HPDE6-E6E7 (cell line): ENCODE results near the gene DGKE.

Experiments
- DNase-seq: peaks from one replicate; pipeline ENCODE4 v3.0.0; 2011; ENCODE audit warnings: missing footprints; ENCODE audit errors: extremely low spot score

The DGKE gene

DNA sequence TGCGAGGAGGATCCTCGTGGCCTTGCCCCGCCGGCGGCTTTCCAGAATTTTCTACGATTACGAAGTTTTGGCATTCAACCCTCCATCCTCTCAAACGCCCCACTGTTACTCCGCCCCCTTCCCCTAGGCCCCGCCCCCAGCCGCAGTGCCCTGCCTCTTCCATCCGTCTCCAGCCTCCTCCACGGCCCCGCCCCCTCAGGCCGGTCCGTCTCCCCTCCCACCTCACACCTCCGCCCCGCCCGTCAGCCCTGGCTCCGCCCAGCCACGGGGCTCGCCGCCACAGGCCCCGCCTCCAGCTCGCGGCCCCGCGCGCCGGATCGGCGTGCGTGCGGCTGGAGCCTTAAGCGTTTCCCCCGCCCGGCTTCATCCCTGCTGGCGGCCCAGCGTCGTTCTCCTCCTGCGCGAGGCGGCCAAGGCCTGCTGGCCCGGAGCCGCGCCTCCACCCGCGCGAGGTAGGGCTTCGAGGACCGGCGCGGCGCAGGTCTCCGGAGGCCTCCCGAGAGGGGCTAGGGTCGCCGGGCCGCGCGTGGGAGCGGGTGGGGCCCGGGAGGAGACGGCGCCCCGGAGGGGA lies at the start of gene DGKE, which contains the start of gene C17orf67:
TSS of gene DGKE (plus strand) at position 343 of the 571 bp plus-strand sequence. CDS start 645 bp downstream, outside the sequence.
TSS of gene C17orf67 (minus strand) at position 112 of the 571 bp plus-strand sequence. CDS start 18,110 bp downstream, outside the sequence.
- peak; percentile 92 for DNase-seq

DNA sequence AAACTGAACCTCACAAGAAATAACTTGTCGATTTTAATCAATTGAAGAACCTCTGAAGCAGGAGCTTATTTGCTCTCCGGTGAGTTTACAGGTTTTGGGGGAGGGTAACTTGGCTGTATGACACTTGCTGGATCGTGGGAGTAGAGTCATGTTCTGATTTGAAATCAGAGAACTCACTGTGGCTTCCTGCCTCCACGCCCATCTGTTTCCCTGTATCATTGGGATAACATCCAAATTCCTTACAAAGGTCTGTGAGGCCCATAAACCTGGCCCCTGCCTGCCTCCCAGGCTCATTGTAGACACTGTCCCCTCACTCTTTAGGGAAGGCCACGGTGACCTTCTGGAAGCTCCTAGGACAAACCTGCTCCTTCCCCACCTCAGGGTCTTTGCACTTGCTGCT lies 48.5 kb upstream of the DGKE start:
- no peak for DNase-seq

DNA sequence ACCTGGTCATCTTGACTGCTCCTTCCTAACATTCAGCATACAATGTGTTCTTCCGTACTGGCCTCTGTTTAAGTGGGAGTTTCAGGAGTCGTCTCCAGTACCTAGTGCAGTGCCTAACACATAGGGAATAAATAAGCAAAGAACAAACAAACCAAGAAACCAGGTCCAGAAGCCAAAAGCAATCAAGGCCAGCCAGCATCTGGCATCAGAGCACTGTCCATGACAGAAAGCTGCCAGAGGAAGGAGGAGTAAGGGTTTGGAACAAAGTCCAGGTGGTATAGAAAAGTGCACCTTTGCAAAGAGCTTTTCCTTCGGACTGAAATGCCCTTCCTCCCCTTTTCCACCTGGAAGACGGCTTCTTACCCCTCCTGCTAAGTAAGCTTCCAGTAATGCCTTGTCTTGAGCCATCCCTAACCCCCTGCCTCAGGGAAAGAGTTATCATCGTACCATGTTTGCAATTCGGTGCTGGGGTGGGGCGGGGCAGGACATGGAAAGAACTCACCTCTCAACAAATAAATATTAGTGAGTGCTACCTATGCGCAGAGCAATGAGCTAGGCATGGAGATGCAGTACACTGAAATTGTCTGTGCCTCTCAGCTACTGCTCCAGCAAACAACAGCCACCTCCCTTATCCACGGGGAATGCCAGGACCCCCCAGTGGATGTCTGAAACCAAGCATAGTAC lies 47.8 kb upstream of the DGKE start:
- DNase-seq: no peak

DNA sequence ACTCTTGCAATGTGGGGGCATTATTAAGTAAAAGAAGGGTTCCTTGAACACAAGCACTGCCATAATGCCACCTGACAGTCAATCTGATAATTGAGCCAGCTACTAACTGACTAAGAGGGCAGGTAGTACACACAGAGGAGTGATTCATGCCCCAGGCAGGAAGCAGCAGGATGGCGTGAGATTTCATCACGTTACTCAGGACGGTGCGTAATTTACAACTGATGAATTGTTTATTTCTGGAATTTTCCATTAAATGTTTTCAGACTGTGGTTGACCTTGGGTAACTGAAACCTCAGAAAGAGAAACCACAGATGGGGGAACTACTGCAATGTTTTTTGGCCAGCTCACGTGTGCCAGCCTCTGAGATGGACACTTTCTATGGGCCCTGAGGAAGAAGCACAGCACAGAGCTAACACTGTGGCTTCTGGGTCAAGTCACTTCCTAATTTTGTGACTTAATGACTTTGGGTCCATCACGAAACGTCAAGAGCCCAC lies 46.9 kb upstream of the DGKE start:
- DNase-seq: peak; percentile 89

DNA sequence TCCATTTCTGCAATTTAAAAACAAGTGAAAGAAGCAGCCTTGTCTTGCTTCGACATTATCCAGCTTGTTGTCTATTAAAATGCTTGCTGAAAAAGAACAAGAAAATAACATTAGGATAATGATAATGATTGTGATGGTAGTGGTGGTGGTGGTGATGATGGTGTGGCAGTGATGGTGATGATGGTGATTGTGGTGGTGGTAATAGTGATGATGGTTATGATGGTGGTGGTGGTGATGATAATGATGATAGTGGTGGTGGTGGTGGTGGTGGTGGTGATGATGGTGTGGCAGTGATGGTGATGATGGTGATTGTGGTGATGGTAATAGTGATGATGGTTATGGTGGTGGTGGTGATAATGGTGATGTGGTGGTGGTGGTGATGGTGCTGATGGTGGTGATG lies 41.7 kb upstream of the DGKE start:
- no peak for DNase-seq

DNA sequence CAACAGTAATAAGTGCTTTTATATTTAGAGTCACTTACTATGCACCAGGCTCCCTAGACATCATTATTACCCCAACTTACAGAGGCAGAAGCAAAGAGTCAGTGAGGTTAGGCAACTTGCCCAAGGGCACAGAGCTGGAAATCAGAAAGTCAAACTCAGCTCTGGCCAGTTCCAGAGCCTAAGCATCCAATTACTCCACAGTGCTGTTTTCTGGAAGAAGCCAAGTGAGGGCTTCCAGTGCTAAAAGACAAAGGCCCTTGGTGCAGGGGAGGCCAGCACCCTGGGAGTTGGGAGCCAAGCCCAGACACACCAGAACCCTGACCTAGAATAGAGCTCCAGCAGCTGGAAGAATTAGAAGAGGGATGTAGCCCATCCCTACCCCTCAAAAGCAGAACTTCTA lies 40.4 kb upstream of the DGKE start:
- no peak for DNase-seq

DNA sequence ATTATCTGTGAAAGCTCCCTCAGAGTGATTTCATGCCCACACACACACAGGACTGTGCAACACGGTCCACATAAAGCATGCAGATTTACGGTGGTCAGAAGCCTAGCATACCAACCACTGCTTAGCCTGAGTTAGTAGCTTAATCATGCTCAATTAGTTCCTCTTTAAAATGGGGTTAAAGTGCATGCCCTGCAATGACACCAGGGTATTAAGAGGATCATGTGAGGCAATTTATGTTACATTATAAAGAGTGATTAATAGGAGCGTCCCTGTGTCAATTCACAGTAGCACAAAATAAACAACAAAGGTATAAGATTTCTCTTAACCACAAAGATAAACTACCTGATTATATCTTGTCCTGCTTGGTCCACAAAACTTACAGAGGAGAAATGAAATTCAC lies 40.0 kb upstream of the DGKE start:
- DNase-seq: no peak

DNA sequence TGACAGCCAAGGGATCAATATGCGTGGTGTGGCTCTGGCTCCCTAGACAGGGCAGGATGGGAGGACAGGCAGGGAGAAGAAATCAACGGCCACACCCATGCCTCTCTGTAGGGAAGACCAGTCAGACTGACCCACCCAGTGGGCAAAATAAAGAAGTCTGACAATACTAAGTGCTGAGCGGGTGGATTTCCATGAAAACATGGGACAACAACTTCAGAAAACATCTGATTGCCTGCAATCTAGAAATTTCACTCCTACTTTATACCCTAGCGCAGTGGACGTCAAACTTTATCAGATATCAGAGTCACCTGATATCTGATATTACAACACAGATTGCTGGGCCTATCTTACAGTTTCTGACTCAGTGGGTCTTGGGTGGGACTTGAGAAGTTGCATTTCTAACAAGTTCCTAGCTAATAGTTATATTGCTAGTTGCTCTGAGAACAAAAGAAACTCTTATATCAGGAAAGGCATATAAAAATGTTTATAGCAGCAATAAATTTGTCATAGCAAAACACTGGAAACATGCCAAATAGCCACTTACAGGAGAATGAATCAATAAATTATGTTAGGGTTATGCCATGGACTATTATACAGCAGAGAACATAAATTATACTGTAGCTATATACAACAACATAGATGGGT lies 38.6 kb upstream of the DGKE start:
- no peak for DNase-seq

DNA sequence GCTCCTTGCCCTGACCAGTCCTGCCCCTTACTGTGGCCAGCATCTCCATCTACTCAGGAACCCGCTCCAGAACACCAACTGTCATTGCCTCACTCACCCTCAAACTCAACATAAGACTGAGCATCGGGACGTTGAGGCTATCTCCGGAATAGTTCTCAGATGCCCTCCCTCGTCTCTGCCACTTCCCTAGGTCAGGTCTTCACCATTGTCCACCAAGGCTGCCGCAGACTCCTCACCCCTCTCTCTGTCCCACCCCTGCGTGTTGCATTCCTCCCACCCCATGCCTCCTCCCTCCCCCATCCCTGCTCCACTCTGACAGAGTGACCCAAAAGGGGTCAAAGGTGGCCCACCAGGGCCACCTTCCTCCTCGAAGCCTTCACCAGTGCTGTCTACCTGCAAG lies 37.4 kb upstream of the DGKE start:
- DNase-seq: no peak

DNA sequence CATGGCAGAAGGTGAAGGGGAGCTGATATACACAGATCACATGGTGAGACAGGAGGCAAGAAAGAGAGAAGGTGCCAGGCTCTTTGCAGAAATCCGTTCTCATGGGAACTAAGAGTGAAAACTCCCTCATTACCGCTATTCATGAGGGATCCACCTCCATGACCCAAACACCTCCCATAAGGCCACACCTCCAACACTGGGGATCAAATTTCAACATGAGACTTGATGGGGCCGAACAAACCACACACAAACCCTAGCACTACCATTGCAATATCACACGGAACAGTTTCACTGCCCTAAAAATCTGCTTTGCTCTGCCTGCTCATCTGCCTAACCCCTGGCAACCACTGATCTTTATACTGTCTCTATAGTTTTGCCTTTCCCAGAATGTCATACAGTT lies 35.0 kb upstream of the DGKE start:
- no peak for DNase-seq

DNA sequence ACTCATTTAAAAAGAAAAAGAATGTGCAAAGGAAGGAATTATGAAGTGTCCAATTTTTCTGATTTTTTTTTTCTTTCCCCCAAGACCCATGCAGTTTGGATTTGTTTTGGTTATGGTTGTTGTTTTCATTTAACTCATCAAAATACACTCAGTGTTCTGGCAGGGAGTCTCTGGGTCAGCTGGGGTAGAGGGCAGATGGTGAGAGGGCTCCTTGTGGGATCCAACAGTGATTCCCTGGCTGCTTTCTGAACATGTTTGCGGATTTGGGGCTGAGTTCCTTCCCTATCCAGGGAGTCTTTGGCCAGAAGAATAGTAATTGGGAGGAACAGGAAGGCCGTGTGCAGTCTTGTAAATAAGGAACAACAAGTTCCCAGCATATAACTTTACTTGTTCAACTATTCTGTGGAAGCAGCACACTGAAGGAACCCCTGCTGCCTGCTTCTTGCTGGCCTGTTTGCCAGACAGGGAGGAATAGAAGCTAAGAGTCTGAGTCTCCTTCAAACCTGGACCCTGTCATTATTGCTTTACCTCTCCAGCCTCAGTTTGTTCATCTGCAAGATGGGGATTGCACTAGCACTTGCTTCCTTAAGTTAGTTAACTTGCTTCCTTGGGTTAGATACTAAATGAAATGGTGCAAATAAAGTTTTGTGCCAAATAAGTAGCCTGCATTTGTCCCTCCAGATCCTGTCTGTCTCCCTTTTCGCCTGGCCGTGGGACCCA lies 32.3 kb upstream of the DGKE start:
- no peak for DNase-seq

DNA sequence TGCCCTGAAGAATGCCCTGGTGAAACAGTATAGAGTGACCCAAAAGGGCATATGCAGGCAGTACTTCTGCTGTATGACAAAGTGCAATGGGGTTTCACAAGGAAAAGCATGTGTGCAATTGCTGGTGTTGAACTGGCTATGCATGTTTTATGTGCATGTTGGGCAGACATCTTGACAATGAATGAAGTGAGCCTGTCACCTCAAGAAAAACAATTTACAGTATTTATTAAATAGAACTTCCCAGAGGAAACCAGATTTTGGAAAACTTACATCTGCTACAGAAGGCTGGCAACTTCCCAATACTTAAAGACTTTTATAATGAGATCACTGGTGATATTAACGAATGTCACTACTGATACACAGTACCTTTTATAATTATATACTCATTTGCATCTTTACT lies 30.9 kb upstream of the DGKE start:
- DNase-seq: no peak

DNA sequence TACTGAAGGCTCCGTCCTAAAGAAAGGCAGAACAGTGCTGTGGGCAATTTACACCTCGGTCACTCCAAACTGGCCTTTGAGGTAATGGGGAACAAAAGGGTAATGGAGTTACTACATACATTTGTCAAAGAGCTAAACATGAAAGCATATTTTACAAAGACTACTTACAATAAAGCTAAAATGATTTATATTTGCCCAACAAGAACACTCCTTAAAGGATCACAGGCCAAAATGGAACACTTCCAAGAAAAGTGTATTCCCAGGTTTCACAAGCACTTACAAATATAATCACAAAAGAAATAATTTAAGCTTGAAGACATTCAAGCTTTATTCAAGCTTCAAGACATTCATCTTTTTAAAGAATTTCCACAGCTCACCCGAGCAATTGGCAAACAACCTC lies 29.5 kb upstream of the DGKE start:
- no peak for DNase-seq

DNA sequence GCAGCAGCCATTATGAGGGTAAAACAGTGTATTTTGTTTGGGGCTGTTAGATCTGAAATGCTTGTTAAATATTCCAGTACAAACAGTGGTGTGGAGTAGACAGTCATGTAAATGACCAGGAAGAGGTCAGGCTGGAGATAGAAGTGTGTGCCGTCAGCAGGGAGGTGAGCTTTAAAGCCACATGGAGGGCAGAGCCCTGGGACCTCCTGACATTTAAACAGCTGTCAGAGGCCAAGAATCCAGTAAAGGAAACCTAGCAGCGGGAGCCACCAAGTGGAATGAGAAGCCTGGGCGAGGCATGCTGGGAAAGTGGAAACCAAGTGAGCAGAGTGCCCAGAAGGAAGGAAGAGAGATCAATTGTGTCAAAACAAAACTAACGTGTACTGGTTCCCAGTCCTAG lies 27.0 kb upstream of the DGKE start:
- DNase-seq: no peak

DNA sequence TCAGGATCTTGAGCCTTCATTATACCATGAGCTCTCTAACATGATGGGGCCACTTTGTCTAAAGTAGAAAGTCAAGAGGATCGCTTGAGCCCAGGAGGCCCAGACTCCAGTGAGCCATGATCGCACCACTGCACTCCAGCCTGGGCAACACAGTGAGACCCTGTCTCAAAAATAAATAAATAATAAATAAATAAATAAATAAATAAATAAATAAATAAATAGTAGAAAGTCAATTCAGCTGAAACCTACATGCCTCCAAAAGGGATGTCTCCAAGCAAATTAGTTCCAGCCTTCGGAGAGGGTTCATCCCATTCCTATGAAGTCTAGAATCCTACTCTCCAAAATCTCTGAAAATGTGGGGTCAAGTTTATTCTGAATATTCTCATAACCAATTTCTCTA lies 26.2 kb upstream of the DGKE start:
- DNase-seq: no peak

DNA sequence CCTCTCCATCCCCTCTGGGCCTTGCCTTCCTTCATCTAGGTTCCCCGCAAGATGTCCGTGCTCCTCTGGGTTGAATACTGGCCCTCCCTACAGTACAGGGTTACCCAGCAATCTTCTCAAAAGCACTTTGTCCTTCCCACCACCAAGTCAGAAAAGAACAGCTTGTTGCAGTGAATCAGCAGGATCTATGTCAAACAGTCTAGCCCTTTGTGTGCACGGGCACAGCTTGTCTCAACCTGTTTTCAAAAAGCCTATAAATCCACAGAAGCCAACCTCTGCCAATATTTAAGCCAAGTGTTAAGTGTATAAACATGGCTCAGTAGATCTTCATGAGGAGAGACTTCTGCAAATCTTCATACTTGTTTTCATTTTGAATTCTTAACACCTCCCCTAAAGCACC lies 25.4 kb upstream of the DGKE start:
- DNase-seq: peak; percentile 93

DNA sequence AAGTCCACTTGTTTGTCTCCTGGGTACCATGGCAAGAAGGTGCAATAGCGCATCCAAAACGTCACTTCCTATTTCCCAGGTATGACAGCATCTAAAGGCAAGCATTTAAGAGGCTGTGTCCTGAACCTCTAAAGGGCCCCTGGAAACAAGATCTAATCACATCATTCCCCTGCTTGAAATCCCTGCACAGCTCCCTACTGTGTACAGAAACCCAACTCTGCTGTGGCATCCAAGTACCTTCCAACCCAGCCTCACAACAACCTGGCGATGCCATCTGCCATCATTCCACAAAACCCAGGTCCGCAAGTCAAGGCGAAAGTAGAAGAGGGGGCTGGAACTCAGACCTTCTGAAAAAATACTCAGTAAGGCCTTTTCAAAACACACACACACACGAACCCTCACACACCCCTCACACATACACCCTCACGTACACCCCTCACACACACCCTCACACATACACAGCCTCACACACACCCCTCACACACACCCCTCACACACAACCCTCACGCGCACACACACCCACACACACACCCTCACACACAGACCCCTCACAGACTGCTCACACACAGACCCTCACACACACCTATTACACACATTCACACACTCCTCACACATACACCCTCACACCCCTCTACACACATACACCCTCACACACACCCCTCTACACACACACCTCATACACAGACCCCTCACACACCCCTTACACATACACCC lies 24.7 kb upstream of the DGKE start:
- DNase-seq: no peak

DNA sequence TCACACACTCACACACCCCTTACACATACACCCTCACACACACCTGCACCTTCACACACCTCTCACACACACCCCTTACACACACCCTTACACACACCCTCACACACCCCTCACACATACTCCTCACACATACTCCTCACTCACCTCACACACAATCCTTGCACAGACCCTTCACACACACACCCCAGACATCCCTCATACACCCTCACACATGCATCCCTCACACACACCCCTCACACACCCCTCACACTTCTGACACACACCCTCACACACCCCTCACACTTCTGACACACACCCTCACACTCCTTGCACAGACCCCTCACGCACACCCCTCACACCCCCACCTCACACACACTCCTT lies 24.2 kb upstream of the DGKE start:
- DNase-seq: no peak

DNA sequence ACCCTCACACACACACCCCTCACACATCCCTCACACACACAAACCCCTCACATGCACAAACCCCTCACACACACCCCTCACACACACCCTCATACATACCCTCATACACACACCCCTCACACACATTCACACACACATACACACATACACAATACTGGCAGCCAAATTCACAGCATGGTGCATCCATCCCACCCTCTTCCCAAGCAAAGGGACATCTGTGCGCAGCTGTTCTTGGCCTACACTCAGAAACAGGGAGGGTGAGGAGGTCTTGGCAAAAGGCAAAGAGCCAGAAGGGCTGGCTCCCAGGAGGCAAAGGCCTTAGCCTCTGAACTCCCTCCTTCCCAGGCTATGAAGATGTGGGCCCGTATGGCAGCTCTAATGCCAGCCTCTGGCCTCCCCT lies 23.6 kb upstream of the DGKE start:
- no peak for DNase-seq

DNA sequence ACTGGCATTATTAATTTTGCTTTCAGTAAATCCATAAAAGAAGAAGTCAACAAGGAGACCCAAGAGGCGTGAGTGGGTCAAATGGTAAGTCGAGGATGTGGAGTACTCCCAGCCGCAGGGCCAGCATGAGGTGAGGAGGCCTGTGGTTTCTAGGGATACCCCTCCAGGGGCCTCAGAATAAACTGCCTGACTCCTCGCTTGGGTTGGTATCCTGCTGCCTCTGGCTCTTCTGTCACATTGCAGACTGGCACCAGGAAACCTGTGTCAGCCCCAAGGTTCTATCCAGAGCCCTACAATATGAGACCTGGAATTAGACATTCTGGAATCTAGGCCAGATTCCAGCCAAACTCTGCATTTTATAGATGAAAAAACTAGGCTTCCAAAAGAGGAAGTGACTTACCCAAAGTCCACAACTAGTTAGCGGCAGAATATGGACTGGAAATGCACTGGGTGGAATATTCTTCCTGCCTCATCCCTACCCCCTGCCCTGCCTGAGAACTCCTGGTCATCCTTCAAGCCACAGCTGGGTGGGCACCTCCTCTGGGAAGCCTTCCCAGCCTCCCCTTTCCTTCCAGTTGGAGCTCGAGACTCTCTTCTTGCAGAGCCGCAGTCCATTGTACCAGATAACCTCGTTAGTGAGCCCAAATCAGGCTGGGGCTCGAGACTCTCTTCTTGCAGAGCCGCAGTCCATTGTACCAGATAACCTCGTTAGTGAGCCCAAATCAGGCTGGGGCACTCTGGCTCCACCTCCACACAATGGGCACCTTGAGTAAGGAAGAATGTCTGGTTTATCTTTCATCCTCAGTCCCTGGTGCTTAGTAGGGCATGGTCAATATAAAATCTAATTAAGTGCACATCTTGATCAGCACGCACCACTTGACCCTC lies 22.8 kb upstream of the DGKE start:
- no peak for DNase-seq

DNA sequence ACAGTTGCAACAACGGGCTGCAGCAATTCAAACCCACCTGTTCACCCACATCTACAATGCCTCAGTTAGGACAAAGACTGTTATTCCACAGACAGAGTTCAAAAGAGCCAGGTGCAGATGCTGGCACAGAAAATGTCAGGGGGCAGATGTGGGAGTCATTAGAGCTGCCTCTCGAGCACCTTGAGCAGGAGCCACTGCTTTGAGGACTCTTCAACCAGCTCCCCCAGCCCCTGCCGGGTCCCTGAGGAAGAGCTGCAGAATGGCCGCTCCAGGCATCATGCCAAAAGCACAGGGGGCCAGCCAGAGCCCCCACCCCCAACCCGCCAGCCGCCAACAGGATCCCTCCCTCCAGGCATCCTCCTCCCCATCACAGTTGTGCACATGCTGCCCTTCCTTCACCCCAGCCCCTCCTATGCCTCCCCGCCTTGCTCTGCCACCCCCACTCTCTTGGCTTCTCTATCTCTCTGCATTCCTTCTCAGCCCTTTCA lies 21.0 kb upstream of the DGKE start:
- DNase-seq: no peak
